Astrocyte (in vitro differentiated cells and primary cell): Measurements from ENCODE around the gene EGFR. TPM values are rescaled to one million over a fixed set of nuclear protein-coding genes. Genes with fewer than 3 reads are reported as not detected.

ENCODE experiments used
- DNase-seq: peaks from one replicate; pipeline ENCODE4 v3.0.0-alpha.2; 2010; ENCODE audit warnings: low read depth
- FAIRE-seq: peaks from 2 replicates; lab custom pipeline; 2011; peaks lifted over from hg19 to GRCh38; lab: Jason Lieb, UNC
- H2AFZ ChIP-seq: 2 replicates; pipeline ENCODE4 v1.6.0; 2012; ENCODE audit warnings: low read depth, low read length, inconsistent platforms
- H3K27ac ChIP-seq: 2 replicates; pipeline ENCODE4 v1.5.1; 2011; ENCODE audit warnings: low read depth, low read length, inconsistent platforms
- H3K27me3 ChIP-seq: 2 replicates; pipeline ENCODE4 v1.6.0; 2011; ENCODE audit warnings: low read length, inconsistent platforms; ENCODE audit not compliant: insufficient read depth
- H3K36me3 ChIP-seq: 2 replicates; pipeline ENCODE4 v1.5.1; 2011; ENCODE audit warnings: low read length, inconsistent platforms; ENCODE audit not compliant: insufficient read depth
- H3K4me1 ChIP-seq: 2 replicates; pipeline ENCODE4 v1.5.1; 2011; ENCODE audit warnings: low read length, inconsistent platforms; ENCODE audit not compliant: insufficient read depth
- H3K4me2 ChIP-seq: 2 replicates; pipeline ENCODE4 v1.6.0; 2012; ENCODE audit warnings: low read length, inconsistent platforms
- H3K4me3 ChIP-seq: 2 replicates; pipeline ENCODE4 v1.5.1; 2011; ENCODE audit warnings: low read depth, mild to moderate bottlenecking, low read length, inconsistent platforms; ENCODE audit not compliant: insufficient read depth
- H3K79me2 ChIP-seq: 2 replicates; pipeline ENCODE4 v1.6.0; 2012; ENCODE audit warnings: mild to moderate bottlenecking, low read length, inconsistent platforms; ENCODE audit not compliant: insufficient read depth
- H3K9ac ChIP-seq: 2 replicates; pipeline ENCODE4 v1.6.0; 2012; ENCODE audit warnings: mild to moderate bottlenecking, low read length, inconsistent platforms
- H3K9me3 ChIP-seq: 2 replicates; pipeline ENCODE4 v1.5.1; 2012; ENCODE audit warnings: low read depth, mild to moderate bottlenecking, low read length, inconsistent platforms; ENCODE audit not compliant: insufficient read depth
- H4K20me1 ChIP-seq: 2 replicates; pipeline ENCODE4 v1.6.0; 2012; ENCODE audit warnings: low read length, inconsistent platforms; ENCODE audit not compliant: insufficient read depth
- H3K27ac Mint-ChIP-seq: one replicate; pipeline ENCODE4 v1.8.0; 2021; ENCODE audit warnings: mild to moderate bottlenecking, mixed read lengths; ENCODE audit not compliant: unreplicated experiment
- H3K27me3 Mint-ChIP-seq: one replicate; pipeline ENCODE4 v1.8.0; 2021; ENCODE audit warnings: low read depth, mixed read lengths; ENCODE audit not compliant: unreplicated experiment
- H3K36me3 Mint-ChIP-seq: one replicate; pipeline ENCODE4 v1.8.0; 2021; ENCODE audit warnings: low read depth, mixed read lengths; ENCODE audit not compliant: unreplicated experiment
- H3K4me1 Mint-ChIP-seq: one replicate; pipeline ENCODE4 v1.8.0; 2021; ENCODE audit warnings: low read depth, mixed read lengths; ENCODE audit not compliant: unreplicated experiment
- H3K4me3 Mint-ChIP-seq: one replicate; pipeline ENCODE4 v1.8.0; 2021; ENCODE audit warnings: mild to moderate bottlenecking, moderate library complexity, mixed read lengths; ENCODE audit not compliant: unreplicated experiment
- H3K9me3 Mint-ChIP-seq: one replicate; pipeline ENCODE4 v1.8.0; 2021; ENCODE audit warnings: mild to moderate bottlenecking, mixed read lengths; ENCODE audit not compliant: unreplicated experiment
- CTCF ChIP-seq: IDR thresholded peaks from 2 replicates; pipeline ENCODE4 v1.5.1; 2011; ENCODE audit warnings: low read depth, mild to moderate bottlenecking, inconsistent platforms, low read length, moderate library complexity; ENCODE audit not compliant: insufficient read depth
- EZH2 ChIP-seq: IDR thresholded peaks from 2 replicates; pipeline ENCODE4 v1.6.1; 2012; ENCODE audit warnings: mild to moderate bottlenecking, low read length, inconsistent platforms; ENCODE audit not compliant: insufficient read depth
- total RNA-seq: library from RNA; stranded (reverse); gene quantifications from 2 replicates; pipeline ENCODE4 v1.2.1, GENCODE V29; 2021

The EGFR gene
- total RNA-seq, 1 donor from 2014 or later = 27.3 TPM

GRCh38 chr7:55036950-55037736 lies 18.3 kb downstream of the EGFR start:
- H4K20me1 ChIP-seq = peaks cover 62% of the 10 kb centered on the region

GRCh38 chr7:55043691-55044370 lies 25.0 kb downstream of the EGFR start:
- Histone ChIP-seq H4K20me1 (peaks cover 73% of the 10 kb centered on the region), H3K36me3 (peaks cover 5% of the 10 kb centered on the region), H3K4me2 (no peak overlapping the region), H2AFZ (no peak overlapping the region), H3K9ac (no peak overlapping the region), H3K27ac (no peak overlapping the region), H3K4me3 (no peak overlapping the region), H3K4me1 (no peaks in the 10 kb centered on the region), H3K27me3 (no peaks in the 10 kb centered on the region), H3K9me3 (no peaks in the 10 kb centered on the region), H3K79me2 (peaks cover 97% of the 10 kb centered on the region)
- Mint-ChIP-seq H3K27ac (no peak overlapping the region), H3K4me1 (peaks cover 6% of the 10 kb centered on the region), H3K27me3 (no peaks in the 10 kb centered on the region), H3K9me3 (no peaks in the 10 kb centered on the region), H3K36me3 (no peaks in the 10 kb centered on the region), H3K4me3 (no peak overlapping the region)
- DNase-seq = no peak
- FAIRE-seq = no peak
- no peak for TF ChIP-seq CTCF
- TF ChIP-seq EZH2 = no peak

More at GRCh38 chr7:55036950-55037736, 18.3 kb downstream of the EGFR start:
- Histone ChIP-seq H3K9me3 (no peaks in the 10 kb centered on the region), H3K4me3 (no peak overlapping the region), H3K79me2 (peaks cover 97% of the 10 kb centered on the region), H3K27me3 (no peaks in the 10 kb centered on the region), H3K9ac (no peak overlapping the region), H2AFZ (no peak overlapping the region), H3K4me2 (no peak overlapping the region), H3K4me1 (no peaks in the 10 kb centered on the region), H3K36me3 (peaks cover 8% of the 10 kb centered on the region), H3K27ac (no peak overlapping the region)
- DNase-seq = no peak
- no peak for TF ChIP-seq EZH2
- no peak for TF ChIP-seq CTCF
- Mint-ChIP-seq H3K27me3 (no peaks in the 10 kb centered on the region), H3K36me3 (no peaks in the 10 kb centered on the region), H3K4me1 (peaks cover 8% of the 10 kb centered on the region), H3K9me3 (no peaks in the 10 kb centered on the region), H3K4me3 (no peak overlapping the region), H3K27ac (no peak overlapping the region)
- FAIRE-seq = no peak
